ENCODE results near the gene SOCS7.

- no peak for TF ChIP-seq CTCF (IDR thresholded peaks at IDR 0.05)
- no peak for TF ChIP-seq ZFX (IDR thresholded peaks at IDR 0.05; ENCODE audit: borderline replicate concordance)
These were observed 5.9 kb upstream of the SOCS7 start for GRCh38 chr17:38345743-38346142.
